HCT116 (cell line): ENCODE measurements around the gene SUDS3. TPM values are rescaled to one million over a fixed set of nuclear protein-coding genes. Genes with fewer than 3 reads are reported as not detected.

ENCODE experiments used
- ATAC-seq: fragments of 200-7000 bp; cut with Tn5 transposase; 2 replicates; pipeline ENCODE4 v1.9.1; 2020; ENCODE audit warnings: mild to moderate bottlenecking, moderate library complexity
- BruUV-seq: library from RNA; stranded (reverse); fragments of 400-500 nt; replicated peaks from 2 replicates; lab custom pipeline; 2021; lab: Mats Ljungman, UMichigan
- CTCF ChIA-PET: fragments of 300-600 bp; sonication (Branson Sonifier 250); formaldehyde crosslinking; loops from one replicate; lab custom pipeline; 2021; ENCODE audit warnings: antibody characterized with exemption; lab: Charles Lee
- POLR2A ChIA-PET: fragments of 300-600, 350-600 bp; sonication (Branson Sonifier 250); formaldehyde crosslinking; loops from one replicate; lab custom pipeline; 2021; ENCODE audit warnings: antibody characterized with exemption; lab: Charles Lee
- RAD21 ChIA-PET, 2 experiments: fragments of 300-600 bp; sonication (Branson Sonifier 250); formaldehyde crosslinking; loops; one replicate each; lab custom pipeline; 2023; ENCODE audit warnings: low total read pairs in 2 of 2; ENCODE audit not compliant: uncharacterized antibody in 2 of 2, unreplicated experiment in 2 of 2, low non-redundant PET in 1 of 2; lab: Charles Lee
- DNase-seq: peaks from one replicate; pipeline ENCODE4 v3.0.0-alpha.2; 2010; ENCODE audit warnings: low read depth, low spot score
- H2AFZ ChIP-seq: fragments of 200-600 bp; shearing (Covaris generic), sonication (generic); 2 replicates; pipeline ENCODE4 v1.6.1; 2017; ENCODE audit warnings: low read depth, mixed run types, mixed read lengths, antibody characterized with exemption, low read length; ENCODE audit not compliant: poor library complexity, severe bottlenecking
- H3K27ac ChIP-seq: 2 replicates; pipeline ENCODE4 v1.5.1; 2012; ENCODE audit warnings: low read depth, low read length
- H3K27me3 ChIP-seq: fragments of 200-600 bp; sonication (generic); 2 replicates; pipeline ENCODE4 v1.6.1; 2016; ENCODE audit warnings: mixed run types, low read length, mixed read lengths; ENCODE audit not compliant: insufficient read depth
- H3K36me3 ChIP-seq, 2 experiments: fragments of 200-500 bp in 1 of 2; fragments of 200-600 bp in 1 of 2; sonication (Bioruptor generic) in 1 of 2; sonication (generic) in 1 of 2; 2 replicates each; pipeline versions ENCODE4 v1.5.1 to v1.6.1; 2014 to 2016; ENCODE audit warnings: low read length in 2 of 2, inconsistent platforms in 1 of 2, mixed read lengths in 1 of 2, mixed run types in 1 of 2; ENCODE audit not compliant: insufficient read depth in 2 of 2, control insufficient read depth in 1 of 2
- H3K4me1 ChIP-seq, 2 experiments: fragments of 200-600 bp in 1 of 2; sonication (generic) in 1 of 2; 2 replicates each; pipeline versions ENCODE4 v1.5.1 to v1.6.1; 2012 to 2017; ENCODE audit warnings: low read length in 2 of 2, inconsistent platforms in 1 of 2, mild to moderate bottlenecking in 1 of 2, mixed read lengths in 1 of 2, mixed run types in 1 of 2, moderate library complexity in 1 of 2; ENCODE audit not compliant: insufficient read depth in 2 of 2, control insufficient read depth in 1 of 2
- H3K4me2 ChIP-seq: fragments of 200-600 bp; sonication (generic); 2 replicates; pipeline ENCODE4 v1.6.1; 2017; ENCODE audit warnings: mixed run types, low read length, mixed read lengths
- H3K4me3 ChIP-seq, 2 experiments: fragments of 200-600 bp in 1 of 2; sonication (generic) in 1 of 2; replicated peaks in 1 of 2; 2 replicates each; pipeline ENCODE4 v1.5.1; 2011 to 2016; ENCODE audit warnings: low read length in 2 of 2, control low read depth in 1 of 2, low read depth in 1 of 2, mild to moderate bottlenecking in 1 of 2, mixed read lengths in 1 of 2, mixed run types in 1 of 2
- H3K79me2 ChIP-seq: fragments of 200-600 bp; sonication (generic); 2 replicates; pipeline ENCODE4 v1.6.1; 2017; ENCODE audit warnings: mild to moderate bottlenecking, mixed run types, low read length, moderate library complexity, mixed read lengths; ENCODE audit not compliant: insufficient read depth
- H3K9ac ChIP-seq: fragments of 200-600 bp; sonication (generic); 2 replicates; pipeline ENCODE4 v1.6.1; 2016; ENCODE audit warnings: low read length, mixed read lengths
- H3K9me2 ChIP-seq: fragments of 200-600 bp; sonication (generic), shearing (Covaris generic); 2 replicates; pipeline ENCODE4 v1.6.1; 2017; ENCODE audit warnings: mixed run types, mild to moderate bottlenecking, moderate library complexity; ENCODE audit not compliant: insufficient read depth
- H3K9me3 ChIP-seq, 2 experiments: fragments of 200-500 bp in 1 of 2; fragments of 200-600 bp in 1 of 2; sonication (Bioruptor generic) in 1 of 2; sonication (generic) in 1 of 2; 2 replicates each; pipeline ENCODE4 v1.6.1; 2014 to 2017; ENCODE audit warnings: low read length in 2 of 2, mixed read lengths in 2 of 2, inconsistent platforms in 1 of 2, low read depth in 1 of 2, mild to moderate bottlenecking in 1 of 2, mixed run types in 1 of 2, moderate library complexity in 1 of 2; ENCODE audit not compliant: control insufficient read depth in 1 of 2, insufficient read depth in 1 of 2
- H4K20me1 ChIP-seq: fragments of 200-600 bp; sonication (generic), shearing (Covaris generic); 2 replicates; pipeline ENCODE4 v1.6.1; 2017; ENCODE audit warnings: mixed run types, mild to moderate bottlenecking, moderate library complexity; ENCODE audit not compliant: insufficient read depth
- CEBPB ChIP-seq: IDR thresholded peaks from 2 replicates; pipeline ENCODE4 v1.6.1; 2012; ENCODE audit warnings: low read depth
- EGR1 ChIP-seq: IDR thresholded peaks from 2 replicates; pipeline ENCODE4 v1.6.1; 2012; ENCODE audit warnings: low read depth
- EZH2 ChIP-seq: fragments of 200-600 bp; sonication (generic); IDR thresholded peaks from 2 replicates; pipeline ENCODE4 v1.6.1; 2017; ENCODE audit warnings: antibody characterized with exemption, mixed run types
- EZH2phosphoT487 ChIP-seq: fragments of 200-600 bp; IDR thresholded peaks from 2 replicates; pipeline ENCODE4 v1.6.1; 2018; ENCODE audit warnings: antibody characterized with exemption, borderline replicate concordance
- MAX ChIP-seq: IDR thresholded peaks from 2 replicates; pipeline ENCODE4 v1.6.1; 2012
- POLR2AphosphoS5 ChIP-seq: IDR thresholded peaks from 2 replicates; pipeline ENCODE4 v1.6.1; 2011; ENCODE audit warnings: mild to moderate bottlenecking, low read depth, low read length, moderate library complexity
- SIN3A ChIP-seq: IDR thresholded peaks from 2 replicates; pipeline ENCODE4 v1.6.1; 2012; ENCODE audit warnings: low read depth
- SRF ChIP-seq: IDR thresholded peaks from 2 replicates; pipeline ENCODE4 v1.6.1; 2012; ENCODE audit warnings: low read depth
- TCF7L2 ChIP-seq: IDR thresholded peaks from 2 replicates; pipeline ENCODE4 v1.7.0; 2011; ENCODE audit warnings: borderline replicate concordance, inconsistent platforms; ENCODE audit not compliant: insufficient read depth, insufficient read length; ENCODE audit errors: extremely low read depth
- intact Hi-C: fragments of 100-400 bp; cut with micrococcal nuclease; formaldehyde crosslinking; loops from 2 replicates; pipeline ENCODE4 v1.10.0; 2022
- total RNA-seq: library from RNA; stranded (reverse); gene quantifications from one replicate; pipeline ENCODE4 v1.2.1, GENCODE V29; 2021; ENCODE audit not compliant: unreplicated experiment

Gene SUDS3
- total RNA-seq, 1 experiment from 2014 or later, result 32.3 TPM

GRCh38 chr12:118327391-118327790 lies 49.0 kb upstream of the SUDS3 start:
- Histone ChIP-seq H2AFZ (no peak overlapping the region), H3K9me2 (no peaks in the 10 kb centered on the region; the same call in 1 of the 2 replicates), H3K36me3 (no peaks in the 10 kb centered on the region), H3K4me2 (no peak overlapping the region), H3K27me3 (no peaks in the 10 kb centered on the region), H4K20me1 (no peaks in the 10 kb centered on the region), H3K27ac (no peak overlapping the region), H3K9me3 (no peaks in the 10 kb centered on the region), H3K4me3 (no peak overlapping the region), H3K79me2 (no peaks in the 10 kb centered on the region), H3K4me1 (peaks cover 0 to 4% of the 10 kb centered on the region in 2 experiments; a peak in 2 of 4 replicates), H3K9ac (no peak overlapping the region)
- TF ChIP-seq MAX (no peak), CEBPB (no peak)
- ChIA-PET CTCF (no interaction called here), POLR2A (no interaction called here), RAD21 (no interaction called here)
- ATAC-seq (no peak), DNase-seq (no peak)
- intact Hi-C loops, result no loop called here
- no TSS peak for BruUV-seq

GRCh38 chr12:118328486-118329330 lies 47.6 kb upstream of the SUDS3 start:
- Histone ChIP-seq H3K4me3 (no peak overlapping the region), H3K27me3 (no peaks in the 10 kb centered on the region), H3K9me2 (no peaks in the 10 kb centered on the region; the same call in 1 of the 2 replicates), H4K20me1 (no peaks in the 10 kb centered on the region), H3K79me2 (no peaks in the 10 kb centered on the region), H3K27ac (no peak overlapping the region), H3K9ac (no peak overlapping the region), H3K4me1 (no peaks in the 10 kb centered on the region), H3K9me3 (no peaks in the 10 kb centered on the region), H3K4me2 (no peak overlapping the region), H3K36me3 (no peaks in the 10 kb centered on the region), H2AFZ (no peak overlapping the region)
- TF ChIP-seq EZH2phosphoT487, result no peak
- TF ChIP-seq POLR2AphosphoS5, result no peak
- TF ChIP-seq CEBPB, result no peak
- TF ChIP-seq EGR1, result no peak
- TF ChIP-seq SIN3A, result no peak
- TF ChIP-seq EZH2, result no peak
- no peak for TF ChIP-seq SRF
- no peak for TF ChIP-seq TCF7L2
- intact Hi-C loops, result no loop called here
- DNase-seq (no peak), ATAC-seq (no peak)
- ChIA-PET RAD21 (no interaction called here), CTCF (no interaction called here), POLR2A (no interaction called here)
- BruUV-seq, result no TSS peak
